A549 (cell line): ENCODE results near the gene CHMP4A. TPM values are rescaled to one million over a fixed set of nuclear protein-coding genes. Genes with fewer than 3 reads are reported as not detected.

Source experiments
- ATAC-seq, 2 experiments: fragments of 200-7000 bp in 1 of 2; fragments of >200 bp in 1 of 2; cut with Nextera tagmentation in 1 of 2; cut with Tn5 transposase in 1 of 2; 3 replicates each; pipeline versions ENCODE4 v1.8.0 to v1.9.1; 2018 to 2020; ENCODE audit warnings: mild to moderate bottlenecking in 1 of 2, moderate library complexity in 1 of 2
- CTCF ChIA-PET: fragments of 300-600 bp; sonication (Branson Sonifier 250); formaldehyde crosslinking; extraction: SDS; loops from one replicate; lab custom pipeline; 2021; ENCODE audit warnings: antibody characterized with exemption, inconsistent platforms; lab: Yijun Ruan, JAX
- POLR2A ChIA-PET: fragments of 350-600 bp; formaldehyde crosslinking; extraction: SDS; loops from one replicate; lab custom pipeline; 2021; ENCODE audit warnings: antibody characterized with exemption, inconsistent platforms; lab: Yijun Ruan, JAX
- DNase-seq, 2 experiments: peaks; one replicate each; pipeline versions ENCODE4 v3.0.0 to v3.0.0-alpha.2; 2011 to 2016; ENCODE audit warnings: low read depth in 1 of 2, low spot score in 1 of 2
- FAIRE-seq: peaks from 2 replicates; lab custom pipeline; 2011; peaks lifted over from hg19 to GRCh38; lab: Jason Lieb, UNC
- H3K27ac ChIP-seq, 2 experiments: fragments of >200 bp; sonication (Bioruptor Twin); formaldehyde crosslinking; 3 replicates each; pipeline ENCODE4 v1.5.1; 2016 to 2017
- H3K4me1 ChIP-seq: fragments of >200 bp; sonication (Bioruptor Twin); formaldehyde crosslinking; 3 replicates; pipeline ENCODE4 v1.6.1; 2016
- H3K4me2 ChIP-seq: fragments of >200 bp; sonication (Bioruptor Twin); formaldehyde crosslinking; 3 replicates; pipeline ENCODE4 v1.6.1; 2016
- H3K4me3 ChIP-seq: fragments of >200 bp; sonication (Bioruptor Twin); formaldehyde crosslinking; 3 replicates; pipeline ENCODE4 v1.5.1; 2016
- H3K9me3 ChIP-seq: fragments of >200 bp; sonication (Bioruptor Twin); formaldehyde crosslinking; 3 replicates; pipeline ENCODE4 v1.6.1; 2016
- BHLHE40 ChIP-seq: IDR thresholded peaks from 2 replicates; pipeline ENCODE4 v1.6.1; 2012; ENCODE audit warnings: low read depth, low read length, inconsistent platforms
- CBX2 ChIP-seq: fragments of 200-600 bp; sonication (generic); IDR thresholded peaks from 2 replicates; pipeline ENCODE4 v1.6.1; 2016; ENCODE audit warnings: low read depth, mild to moderate bottlenecking, borderline replicate concordance
- CBX8 ChIP-seq: fragments of 200-600 bp; sonication (generic); IDR thresholded peaks from 2 replicates; pipeline ENCODE4 v1.6.1; 2016
- CHD2 ChIP-seq: fragments of 150-350 bp; IDR thresholded peaks from 2 replicates; pipeline ENCODE4 v1.6.1; 2014; ENCODE audit warnings: low read length; ENCODE audit not compliant: partially characterized antibody
- EP300 ChIP-seq, 2 experiments: fragments of >200 bp; sonication (Bioruptor Twin); formaldehyde crosslinking; IDR thresholded peaks; 2 replicates in 1 of 2; 3 replicates in 1 of 2; pipeline ENCODE4 v1.6.1; 2016 to 2017
- FOSB ChIP-seq: fragments of 250-450 bp; sonication (Bioruptor Pico); IDR thresholded peaks from 2 replicates; pipeline ENCODE4 v1.5.0; 2020; ENCODE audit warnings: mild to moderate bottlenecking, moderate library complexity
- GATA3 ChIP-seq: IDR thresholded peaks from 2 replicates; pipeline ENCODE4 v1.6.1; 2012; ENCODE audit warnings: borderline replicate concordance
- HDAC2 ChIP-seq: fragments of 200-600 bp; sonication (generic); IDR thresholded peaks from 2 replicates; pipeline ENCODE4 v1.6.1; 2016
- HEYL ChIP-seq: fragments of 250-450 bp; sonication (Bioruptor Pico); IDR thresholded peaks from 2 replicates; pipeline ENCODE4 v1.8.0; 2021; ENCODE audit warnings: mild to moderate bottlenecking, moderate library complexity
- HOXA7 ChIP-seq: fragments of 250-450 bp; sonication (Bioruptor Pico); IDR thresholded peaks from 2 replicates; pipeline ENCODE4 v1.5.0; 2020; ENCODE audit warnings: mild to moderate bottlenecking, moderate library complexity
- HOXB5 ChIP-seq: fragments of 250-450 bp; sonication (Bioruptor Pico); IDR thresholded peaks from 2 replicates; pipeline ENCODE4 v1.5.0; 2020; ENCODE audit warnings: mild to moderate bottlenecking, moderate library complexity
- JUN ChIP-seq, 2 experiments: fragments of >200 bp; sonication (Bioruptor Twin); formaldehyde crosslinking; IDR thresholded peaks; 2 replicates in 1 of 2; 3 replicates in 1 of 2; pipeline ENCODE4 v1.6.1; 2016 to 2017
- JUNB ChIP-seq: fragments of >200 bp; sonication (Bioruptor Twin); formaldehyde crosslinking; IDR thresholded peaks from 2 replicates; pipeline ENCODE4 v1.6.1; 2016
- KDM1A ChIP-seq: fragments of 200-600 bp; sonication (generic); IDR thresholded peaks from 2 replicates; pipeline ENCODE4 v1.6.1; 2016; ENCODE audit warnings: low read depth, mild to moderate bottlenecking
- KDM5A ChIP-seq: fragments of 200-600 bp; sonication (generic); IDR thresholded peaks from 2 replicates; pipeline ENCODE4 v1.6.1; 2016; ENCODE audit warnings: antibody characterized with exemption, mild to moderate bottlenecking
- MYC ChIP-seq: IDR thresholded peaks from 2 replicates; pipeline ENCODE4 v1.6.1; 2012; ENCODE audit warnings: mild to moderate bottlenecking, inconsistent platforms, low read length, improper control_type of control experiment, borderline replicate concordance
- PHF8 ChIP-seq: fragments of 200-600 bp; sonication (generic); IDR thresholded peaks from 2 replicates; pipeline ENCODE4 v1.6.1; 2016; ENCODE audit warnings: low read depth, mild to moderate bottlenecking, antibody characterized with exemption, moderate library complexity, borderline replicate concordance
- POLR2A ChIP-seq: IDR thresholded peaks from 2 replicates; pipeline ENCODE4 v1.6.1; 2012; ENCODE audit warnings: mild to moderate bottlenecking, low read length
- POLR2AphosphoS2 ChIP-seq: conservative IDR thresholded peaks from 2 replicates; pipeline ENCODE4 v1.6.1; 2012; ENCODE audit warnings: low read length, improper control_type of control experiment, inconsistent platforms
- RAD21 ChIP-seq, 2 experiments: fragments of >200 bp in 1 of 2; sonication (Bioruptor Twin) in 1 of 2; formaldehyde crosslinking in 1 of 2; IDR thresholded peaks in 1 of 2; conservative IDR thresholded peaks in 1 of 2; 2 replicates in 1 of 2; 3 replicates in 1 of 2; pipeline ENCODE4 v1.6.1; 2012 to 2018; ENCODE audit warnings: inconsistent platforms in 1 of 2
- RFX5 ChIP-seq: fragments of 450-650 bp; IDR thresholded peaks from 2 replicates; pipeline ENCODE4 v1.7.1; 2014; ENCODE audit warnings: antibody characterized with exemption, mild to moderate bottlenecking, moderate library complexity
- TP53 ChIP-seq: fragments of 250-450 bp; sonication (Bioruptor Pico); IDR thresholded peaks from 2 replicates; pipeline ENCODE4 v1.5.0; 2021; ENCODE audit warnings: mild to moderate bottlenecking, moderate library complexity
- WGBS: methylation state at CpG from one replicate; pipeline ENCODE4 v1.1.6; 2017; ENCODE audit errors: missing lambda C conversion rate; 5-methylcytosine and 5-hydroxymethylcytosine counted together
- polyA plus RNA-seq, 4 experiments: library from polyadenylated mRNA; depleted of rRNA in 3 of 4; stranded (reverse); fragments of >200 nt; fragmentation: RNase III in 1 of 4; extraction: RNeasy Plus Mini Kit Qiagen cat#74134 plus additional on column Dnase treatment in 1 of 4; gene quantifications; 2 replicates in 3 of 4; 3 replicates in 1 of 4; pipeline ENCODE4 v1.2.3, GENCODE V29; 2011 to 2017
- TF ChIP-seq, protein P1 (sequence below): IDR thresholded peaks from 2 replicates; pipeline ENCODE4 v1.6.1; 2012
- TF ChIP-seq, protein P2 (sequence below): fragments of 250-450 bp; sonication (Bioruptor Pico); IDR thresholded peaks from 2 replicates; pipeline ENCODE4 v1.5.0; 2021; ENCODE audit warnings: mild to moderate bottlenecking, moderate library complexity, borderline replicate concordance
- TF ChIP-seq, protein P3 (sequence below): fragments of 450-650 bp; IDR thresholded peaks from 2 replicates; pipeline ENCODE4 v1.6.1; 2014; ENCODE audit warnings: antibody characterized with exemption
- TF ChIP-seq, protein P4 (sequence below): fragments of >200 bp; sonication (Bioruptor Twin); formaldehyde crosslinking; IDR thresholded peaks from 3 replicates; pipeline ENCODE4 v1.5.1; 2016
- TF ChIP-seq, protein P5 (sequence below): fragments of 250-450 bp; sonication (Bioruptor Pico); IDR thresholded peaks from 2 replicates; pipeline ENCODE4 v1.5.0; 2020; ENCODE audit warnings: low read depth, mild to moderate bottlenecking, moderate library complexity

CHMP4A gene
- polyA plus RNA-seq, 2 of the 4 experiments (the other 2 are of a cell fraction) = 102 to 112 TPM

DNA sequence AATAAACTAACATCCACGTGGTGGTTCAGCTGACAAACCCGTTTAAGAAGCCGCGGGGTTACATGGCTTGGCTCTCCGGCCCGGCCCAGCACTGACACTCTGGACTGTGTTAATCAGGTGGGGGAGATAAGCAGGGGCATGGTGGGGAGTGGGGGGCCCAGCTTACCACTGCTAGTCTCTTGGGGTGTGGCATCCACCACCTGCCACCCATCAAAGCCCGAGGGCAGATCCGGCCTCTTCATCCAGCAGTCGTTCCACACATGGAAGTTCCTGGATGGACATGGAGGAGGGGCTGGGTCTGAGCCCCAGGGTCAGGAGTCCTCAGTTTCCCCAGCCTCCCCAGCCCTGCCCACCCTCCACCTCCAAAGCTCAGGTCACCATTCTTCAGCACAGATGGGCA, 44.8 kb upstream of the CHMP4A start:
- Histone ChIP-seq H3K4me2 (no peak overlapping the region), H3K4me3 (no peak overlapping the region), H3K27ac (no peak overlapping the region), H3K4me1 (peaks cover 8% of the 10 kb centered on the region), H3K9me3 (no peaks in the 10 kb centered on the region)
- TF ChIP-seq KDM1A (no peak), HEYL (no peak), HOXA7 (CRISPR knock-in tag) (no peak), BHLHE40 (no peak), CBX8 (no peak), MYC (no peak), TP53 (CRISPR knock-in tag) (no peak), RAD21 (conservative IDR thresholded peaks at IDR 0.05 in 1 of 2, IDR thresholded peaks at IDR 0.05 in 1 of 2) (no peak), PHF8 (no peak), CHD2 (no peak)
- 89% methylated on average over 9 of the region's 9 CpGs for WGBS
- DNase-seq = no peak
- FAIRE-seq = no peak
- POLR2A ChIA-PET = interaction anchor here (0.6 to 1.4 kb wide), 4 partner anchors 11 to 16 kb away, joined by 3 to 7 read pairs (median 4); partner anchors contain the start of genes RABGGTA and TINF2
- CTCF ChIA-PET = interaction anchor here (0.5 to 10.7 kb wide), 4 partner anchors 11 to 143 kb away, joined by 3 to 76 read pairs (median 3); partner anchors contain the start of gene TINF2
- no peak for ATAC-seq

DNA sequence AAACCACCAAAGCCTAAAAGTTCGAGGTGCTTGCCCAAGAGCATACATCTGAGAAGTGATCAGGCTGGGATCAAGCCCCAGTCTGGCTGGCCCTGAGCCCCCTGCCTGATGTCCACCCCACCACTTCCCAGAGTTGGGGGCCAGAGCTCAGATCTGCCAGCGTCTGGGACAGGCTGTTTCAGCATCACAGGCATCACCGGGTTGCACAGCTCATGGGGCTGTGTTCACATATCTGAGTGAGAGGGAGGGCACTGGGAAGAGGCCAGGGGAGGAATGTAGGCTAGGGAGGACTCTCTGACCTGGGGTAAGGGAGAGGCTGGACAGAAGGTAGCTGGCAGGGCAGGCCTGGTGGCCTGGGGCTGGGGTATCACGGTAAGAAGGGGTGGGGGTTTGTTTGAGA, 43.7 kb upstream of the CHMP4A start:
- ChIA-PET CTCF (interaction anchor here (0.9 to 10.7 kb wide), 6 partner anchors 10 to 175 kb away, joined by 3 to 76 read pairs (median 4); partner anchors contain the start of gene TINF2), POLR2A (no interaction called here)
- Histone ChIP-seq H3K27ac (no peak overlapping the region), H3K4me1 (peaks cover 12% of the 10 kb centered on the region), H3K9me3 (no peaks in the 10 kb centered on the region), H3K4me2 (no peak overlapping the region), H3K4me3 (no peak overlapping the region)
- FAIRE-seq = no peak
- WGBS = 77% methylated on average over 3 of the region's 4 CpGs
- TF ChIP-seq RFX5 = no peak
- no peak for TF ChIP-seq BHLHE40
- no peak for TF ChIP-seq JUNB
- no peak for TF ChIP-seq HOXB5 (CRISPR knock-in tag)
- TF ChIP-seq JUN (IDR thresholded peaks at IDR 0.05) = no peak
- TF ChIP-seq CBX8 = no peak
- no peak for TF ChIP-seq POLR2A
- TF ChIP-seq TP53 (CRISPR knock-in tag) = no peak
- no peak for ATAC-seq
- DNase-seq = no peak

DNA sequence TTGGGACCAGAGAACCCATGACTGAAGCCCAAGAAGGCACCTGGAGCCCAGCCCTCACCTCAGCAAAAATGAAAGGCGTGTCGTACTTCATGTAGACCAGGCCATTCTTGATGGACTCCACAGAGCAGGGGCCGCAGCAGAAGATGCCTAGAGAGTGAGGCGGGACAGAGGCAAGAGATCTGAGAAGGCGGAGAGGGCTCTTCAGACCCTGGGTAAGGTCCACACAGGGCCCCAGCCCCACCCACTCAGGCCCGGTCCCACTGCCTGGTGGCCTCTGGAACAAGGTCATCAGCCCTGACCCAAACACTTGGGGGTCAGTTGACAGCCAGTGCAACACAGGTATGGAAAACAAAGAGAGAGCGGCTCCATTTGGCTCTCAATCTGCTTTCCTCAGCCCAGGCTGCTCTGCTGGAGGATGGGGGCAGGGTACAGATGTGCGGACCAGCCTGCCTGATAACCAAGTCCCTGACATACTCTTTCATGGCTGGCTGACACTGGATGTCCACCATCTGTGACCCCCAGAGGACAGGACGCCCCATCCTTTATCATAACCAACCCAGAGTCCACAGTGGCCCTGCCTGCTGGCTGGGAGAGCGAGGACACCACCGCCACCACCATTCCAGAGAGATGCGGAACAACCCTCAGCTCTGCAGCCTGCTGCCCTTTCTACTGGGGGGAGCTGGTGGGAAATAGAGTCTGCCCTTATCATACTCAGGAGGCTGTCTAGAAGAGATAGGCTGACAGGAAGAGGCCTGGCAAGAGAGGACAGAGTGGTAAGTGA, 42.8 kb upstream of the CHMP4A start:
- Histone ChIP-seq H3K27ac (no peak overlapping the region), H3K9me3 (no peaks in the 10 kb centered on the region), H3K4me3 (no peak overlapping the region), H3K4me1 (peaks cover 13% of the 10 kb centered on the region), H3K4me2 (no peak overlapping the region)
- ATAC-seq (no peak), DNase-seq (no peak), FAIRE-seq (no peak)
- ChIA-PET CTCF (interaction anchor here (0.9 to 21.7 kb wide), 7 partner anchors 14 to 176 kb away, joined by 3 to 601 read pairs (median 4); partner anchors contain the start of genes CIDEB, DHRS1, LTB4R and LTB4R2), POLR2A (interaction anchor here (1.0 kb wide), 1 partner anchor 15 kb away, joined by 3 read pairs; no protein-coding TSS in a partner anchor)
- 92% methylated on average over 12 of the region's 12 CpGs for WGBS
- TF ChIP-seq, protein P1, sequence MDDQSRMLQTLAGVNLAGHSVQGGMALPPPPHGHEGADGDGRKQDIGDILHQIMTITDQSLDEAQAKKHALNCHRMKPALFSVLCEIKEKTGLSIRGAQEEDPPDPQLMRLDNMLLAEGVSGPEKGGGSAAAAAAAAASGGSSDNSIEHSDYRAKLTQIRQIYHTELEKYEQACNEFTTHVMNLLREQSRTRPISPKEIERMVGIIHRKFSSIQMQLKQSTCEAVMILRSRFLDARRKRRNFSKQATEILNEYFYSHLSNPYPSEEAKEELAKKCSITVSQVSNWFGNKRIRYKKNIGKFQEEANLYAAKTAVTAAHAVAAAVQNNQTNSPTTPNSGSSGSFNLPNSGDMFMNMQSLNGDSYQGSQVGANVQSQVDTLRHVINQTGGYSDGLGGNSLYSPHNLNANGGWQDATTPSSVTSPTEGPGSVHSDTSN = no peak
- TF ChIP-seq, protein P2, sequence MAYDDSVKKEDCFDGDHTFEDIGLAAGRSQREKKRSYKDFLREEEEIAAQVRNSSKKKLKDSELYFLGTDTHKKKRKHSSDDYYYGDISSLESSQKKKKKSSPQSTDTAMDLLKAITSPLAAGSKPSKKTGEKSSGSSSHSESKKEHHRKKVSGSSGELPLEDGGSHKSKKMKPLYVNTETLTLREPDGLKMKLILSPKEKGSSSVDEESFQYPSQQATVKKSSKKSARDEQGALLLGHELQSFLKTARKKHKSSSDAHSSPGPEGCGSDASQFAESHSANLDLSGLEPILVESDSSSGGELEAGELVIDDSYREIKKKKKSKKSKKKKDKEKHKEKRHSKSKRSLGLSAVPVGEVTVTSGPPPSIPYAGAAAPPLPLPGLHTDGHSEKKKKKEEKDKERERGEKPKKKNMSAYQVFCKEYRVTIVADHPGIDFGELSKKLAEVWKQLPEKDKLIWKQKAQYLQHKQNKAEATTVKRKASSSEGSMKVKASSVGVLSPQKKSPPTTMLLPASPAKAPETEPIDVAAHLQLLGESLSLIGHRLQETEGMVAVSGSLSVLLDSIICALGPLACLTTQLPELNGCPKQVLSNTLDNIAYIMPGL (CRISPR knock-in tag) = no peak
- TF ChIP-seq, protein P3, sequence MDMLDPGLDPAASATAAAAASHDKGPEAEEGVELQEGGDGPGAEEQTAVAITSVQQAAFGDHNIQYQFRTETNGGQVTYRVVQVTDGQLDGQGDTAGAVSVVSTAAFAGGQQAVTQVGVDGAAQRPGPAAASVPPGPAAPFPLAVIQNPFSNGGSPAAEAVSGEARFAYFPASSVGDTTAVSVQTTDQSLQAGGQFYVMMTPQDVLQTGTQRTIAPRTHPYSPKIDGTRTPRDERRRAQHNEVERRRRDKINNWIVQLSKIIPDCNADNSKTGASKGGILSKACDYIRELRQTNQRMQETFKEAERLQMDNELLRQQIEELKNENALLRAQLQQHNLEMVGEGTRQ = no peak
- TF ChIP-seq POLR2AphosphoS2 (no peak), GATA3 (no peak), HEYL (no peak), PHF8 (no peak), CBX2 (no peak), KDM5A (no peak), CBX8 (no peak), FOSB (CRISPR knock-in tag) (no peak), HDAC2 (no peak), EP300 (IDR thresholded peaks at IDR 0.05) (no peak), HOXA7 (CRISPR knock-in tag) (no peak), HOXB5 (CRISPR knock-in tag) (no peak)
- TF ChIP-seq, protein P4, sequence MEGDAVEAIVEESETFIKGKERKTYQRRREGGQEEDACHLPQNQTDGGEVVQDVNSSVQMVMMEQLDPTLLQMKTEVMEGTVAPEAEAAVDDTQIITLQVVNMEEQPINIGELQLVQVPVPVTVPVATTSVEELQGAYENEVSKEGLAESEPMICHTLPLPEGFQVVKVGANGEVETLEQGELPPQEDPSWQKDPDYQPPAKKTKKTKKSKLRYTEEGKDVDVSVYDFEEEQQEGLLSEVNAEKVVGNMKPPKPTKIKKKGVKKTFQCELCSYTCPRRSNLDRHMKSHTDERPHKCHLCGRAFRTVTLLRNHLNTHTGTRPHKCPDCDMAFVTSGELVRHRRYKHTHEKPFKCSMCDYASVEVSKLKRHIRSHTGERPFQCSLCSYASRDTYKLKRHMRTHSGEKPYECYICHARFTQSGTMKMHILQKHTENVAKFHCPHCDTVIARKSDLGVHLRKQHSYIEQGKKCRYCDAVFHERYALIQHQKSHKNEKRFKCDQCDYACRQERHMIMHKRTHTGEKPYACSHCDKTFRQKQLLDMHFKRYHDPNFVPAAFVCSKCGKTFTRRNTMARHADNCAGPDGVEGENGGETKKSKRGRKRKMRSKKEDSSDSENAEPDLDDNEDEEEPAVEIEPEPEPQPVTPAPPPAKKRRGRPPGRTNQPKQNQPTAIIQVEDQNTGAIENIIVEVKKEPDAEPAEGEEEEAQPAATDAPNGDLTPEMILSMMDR = no peak
- TF ChIP-seq, protein P5, sequence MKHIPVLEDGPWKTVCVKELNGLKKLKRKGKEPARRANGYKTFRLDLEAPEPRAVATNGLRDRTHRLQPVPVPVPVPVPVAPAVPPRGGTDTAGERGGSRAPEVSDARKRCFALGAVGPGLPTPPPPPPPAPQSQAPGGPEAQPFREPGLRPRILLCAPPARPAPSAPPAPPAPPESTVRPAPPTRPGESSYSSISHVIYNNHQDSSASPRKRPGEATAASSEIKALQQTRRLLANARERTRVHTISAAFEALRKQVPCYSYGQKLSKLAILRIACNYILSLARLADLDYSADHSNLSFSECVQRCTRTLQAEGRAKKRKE (CRISPR knock-in tag) = no peak
